Measurements from ENCODE around the gene RNF112. TPM values are rescaled to one million over a fixed set of nuclear protein-coding genes. Genes with fewer than 3 reads are reported as not detected.

The RNF112 gene
- total RNA-seq, 4 donors from 2014 or later, result 0.83 to 3.5 (median 2.2) TPM

DNA sequence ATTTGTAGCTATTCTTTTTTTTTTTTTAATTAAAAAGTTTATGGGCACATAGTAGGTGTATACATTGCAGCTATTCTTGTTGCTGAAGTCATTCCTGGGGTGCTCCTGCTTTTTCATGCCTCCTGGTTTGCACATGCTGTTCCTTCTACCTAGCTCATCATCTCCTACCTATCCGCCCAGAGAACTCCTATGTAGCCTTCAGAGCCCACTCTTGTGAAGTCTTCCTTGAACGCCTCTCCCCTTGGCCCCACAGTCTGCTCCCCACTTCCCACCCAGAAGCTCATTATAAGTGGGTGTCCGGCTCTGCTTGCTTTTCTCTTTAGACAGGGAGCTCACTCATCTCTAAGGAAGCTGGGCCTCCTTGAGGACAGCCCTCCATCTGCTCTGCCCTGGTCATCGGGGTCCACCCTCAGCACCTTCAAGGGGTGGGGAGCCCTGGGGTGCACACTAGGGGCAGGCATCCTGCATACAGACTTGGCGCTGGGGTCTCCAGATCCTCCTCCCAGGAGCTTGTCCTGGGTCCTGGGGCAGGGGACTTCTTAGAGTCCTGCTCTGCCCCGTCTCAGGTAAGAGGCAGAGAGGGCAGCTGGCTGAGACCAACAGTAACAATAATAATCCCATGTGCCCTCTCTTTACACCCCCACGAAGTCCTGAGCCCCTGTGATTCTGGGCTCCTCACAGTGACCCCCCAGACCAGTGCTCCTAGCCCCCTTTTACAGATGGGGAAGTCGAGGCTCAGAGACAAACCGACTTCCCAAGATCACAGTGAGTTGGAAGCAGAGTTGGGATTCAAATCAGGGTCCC, 45.0 kb upstream of the RNF112 start:
- intact Hi-C loops (cut with DNase I), result loop anchor here (10.0 kb wide), 1 partner anchor 399 kb away; no protein-coding TSS in a partner anchor

DNA sequence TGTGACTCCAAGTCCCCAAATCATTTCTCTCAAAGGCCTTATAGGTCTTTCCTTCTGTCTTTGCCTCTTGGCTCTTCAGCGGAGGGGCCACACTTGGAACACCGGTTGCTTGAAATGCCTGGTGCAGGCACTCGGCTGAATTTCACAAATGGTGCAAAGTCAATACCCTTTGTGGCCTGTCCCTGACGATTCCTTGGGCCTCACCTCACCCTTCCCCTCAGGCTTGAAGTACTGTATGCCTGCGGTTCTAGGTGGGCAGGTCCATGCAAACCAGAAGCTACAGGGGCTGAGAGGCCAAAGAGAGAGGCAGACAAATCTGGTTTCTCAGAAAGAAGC, 44.4 kb upstream of the RNF112 start:
- intact Hi-C loops (cut with DNase I), result loop anchor here (10.0 kb wide), 1 partner anchor 398 kb away; no protein-coding TSS in a partner anchor
- H3K27ac ChIP-seq, result no peak overlapping the region
- H3K4me3 ChIP-seq (replicated peaks in 1 of 3), result no peak overlapping the region
- TF ChIP-seq, protein P1, sequence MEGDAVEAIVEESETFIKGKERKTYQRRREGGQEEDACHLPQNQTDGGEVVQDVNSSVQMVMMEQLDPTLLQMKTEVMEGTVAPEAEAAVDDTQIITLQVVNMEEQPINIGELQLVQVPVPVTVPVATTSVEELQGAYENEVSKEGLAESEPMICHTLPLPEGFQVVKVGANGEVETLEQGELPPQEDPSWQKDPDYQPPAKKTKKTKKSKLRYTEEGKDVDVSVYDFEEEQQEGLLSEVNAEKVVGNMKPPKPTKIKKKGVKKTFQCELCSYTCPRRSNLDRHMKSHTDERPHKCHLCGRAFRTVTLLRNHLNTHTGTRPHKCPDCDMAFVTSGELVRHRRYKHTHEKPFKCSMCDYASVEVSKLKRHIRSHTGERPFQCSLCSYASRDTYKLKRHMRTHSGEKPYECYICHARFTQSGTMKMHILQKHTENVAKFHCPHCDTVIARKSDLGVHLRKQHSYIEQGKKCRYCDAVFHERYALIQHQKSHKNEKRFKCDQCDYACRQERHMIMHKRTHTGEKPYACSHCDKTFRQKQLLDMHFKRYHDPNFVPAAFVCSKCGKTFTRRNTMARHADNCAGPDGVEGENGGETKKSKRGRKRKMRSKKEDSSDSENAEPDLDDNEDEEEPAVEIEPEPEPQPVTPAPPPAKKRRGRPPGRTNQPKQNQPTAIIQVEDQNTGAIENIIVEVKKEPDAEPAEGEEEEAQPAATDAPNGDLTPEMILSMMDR (IDR thresholded peaks at IDR 0.05), result no peak
- no peak for TF ChIP-seq POLR2A (IDR thresholded peaks at IDR 0.05)
- no peaks in the 10 kb centered on the region for H3K36me3 ChIP-seq
- no peaks in the 10 kb centered on the region for H3K27me3 ChIP-seq
- WGBS, 2 donors, result 83 to 97% methylated on average over 5 of the region's 5 CpGs
- no peak for DNase-seq
- H3K4me1 ChIP-seq, result peaks cover 8 to 11% of the 10 kb centered on the region in 2 donors
- H3K9me3 ChIP-seq, result no peaks in the 10 kb centered on the region

More for the DNA sequence above, 45.0 kb upstream of the RNF112 start:
- Histone ChIP-seq H3K27me3 (no peaks in the 10 kb centered on the region), H3K9me3 (no peaks in the 10 kb centered on the region), H3K4me1 (peaks cover 12 to 16% of the 10 kb centered on the region in 2 donors), H3K36me3 (no peaks in the 10 kb centered on the region), H3K4me3 (replicated peaks in 1 of 3) (no peak overlapping the region), H3K27ac (no peak overlapping the region)
- TF ChIP-seq, protein P1 (IDR thresholded peaks at IDR 0.05), result no peak
- no peak for TF ChIP-seq POLR2A (IDR thresholded peaks at IDR 0.05)
- DNase-seq, result no peak
- 90 to 93% methylated on average over 8 to 9 of the region's 9 CpGs for WGBS, 2 donors

DNA sequence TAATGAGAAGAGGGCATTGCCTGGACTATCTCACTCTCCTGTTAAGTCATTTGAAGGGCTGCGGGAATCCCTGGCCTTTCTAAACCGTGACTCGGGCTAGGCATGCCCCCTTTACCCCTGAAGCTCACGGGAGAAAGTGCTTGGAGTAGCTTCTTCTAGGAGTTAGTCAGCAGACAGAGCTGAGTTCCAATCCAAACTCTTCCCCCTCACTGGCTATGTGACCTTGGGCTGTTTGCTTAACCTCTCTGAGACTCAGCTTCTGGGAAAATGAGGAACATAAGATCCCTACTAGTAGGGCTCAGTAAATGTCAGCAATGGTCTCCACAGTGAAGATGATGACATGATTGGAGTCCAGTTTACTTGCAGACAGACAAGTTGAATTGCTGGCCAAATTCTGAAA, 42.8 kb upstream of the RNF112 start:
- H3K9me3 ChIP-seq, result no peaks in the 10 kb centered on the region
- H3K36me3 ChIP-seq, result no peaks in the 10 kb centered on the region
- DNase-seq, result no peak
- TF ChIP-seq POLR2A (IDR thresholded peaks at IDR 0.05), result no peak
- TF ChIP-seq, protein P1 (IDR thresholded peaks at IDR 0.05), result no peak
- H3K27me3 ChIP-seq, result no peaks in the 10 kb centered on the region
- H3K27ac ChIP-seq, result no peak overlapping the region
- H3K4me3 ChIP-seq (replicated peaks in 1 of 3), result no peak overlapping the region
- intact Hi-C loops (cut with DNase I), result loop anchor here (10.0 kb wide), 1 partner anchor 397 kb away; no protein-coding TSS in a partner anchor
- H3K4me1 ChIP-seq, result peaks cover 0 to 3% of the 10 kb centered on the region in 2 donors
- WGBS, 2 donors, result 81 to 86% methylated on average over 4 of the region's 4 CpGs

DNA sequence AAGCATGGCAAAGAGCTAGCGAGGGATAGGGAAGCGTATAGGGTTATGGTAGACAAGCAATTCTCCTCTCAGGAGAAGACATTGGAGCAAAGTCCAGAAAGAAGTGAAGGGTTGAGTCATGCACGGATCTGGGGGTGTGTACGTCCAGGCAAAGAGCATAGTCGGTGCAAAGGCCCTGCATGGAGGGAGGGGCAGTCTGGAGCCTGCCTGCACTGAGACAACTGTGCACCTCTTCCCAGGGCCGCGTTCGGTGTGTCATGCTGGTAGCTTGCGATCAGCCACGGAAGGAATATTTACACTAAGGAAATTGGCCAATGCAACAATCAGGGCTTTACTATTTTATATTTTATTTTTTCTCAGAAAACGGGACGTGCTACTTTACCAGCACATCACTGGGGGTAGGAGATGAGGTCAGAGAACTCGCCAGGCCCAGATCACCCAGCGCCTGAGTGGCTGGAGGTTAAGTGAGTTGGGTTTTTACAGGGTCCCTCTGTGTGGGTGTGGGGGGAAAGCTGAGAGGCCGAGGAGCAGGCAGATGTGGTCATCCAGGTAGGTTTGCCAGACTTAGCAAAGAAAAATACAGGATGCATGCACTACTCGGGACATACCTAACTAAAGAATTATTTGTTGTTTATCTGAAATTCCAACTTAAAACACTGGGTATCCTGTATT, 41.8 kb upstream of the RNF112 start:
- intact Hi-C loops (cut with DNase I), result loop anchor here (10.0 kb wide), 1 partner anchor 396 kb away; no protein-coding TSS in a partner anchor
- no peak overlapping the region for H3K27ac ChIP-seq
- H3K9me3 ChIP-seq, result no peaks in the 10 kb centered on the region
- H3K27me3 ChIP-seq, result no peaks in the 10 kb centered on the region
- TF ChIP-seq POLR2A (IDR thresholded peaks at IDR 0.05), result no peak
- TF ChIP-seq, protein P1 (IDR thresholded peaks at IDR 0.05), result no peak
- WGBS, 2 donors, result 89 to 90% methylated on average over 16 of the region's 16 CpGs
- peaks cover 0 to 3% of the 10 kb centered on the region in 2 donors for H3K4me1 ChIP-seq
- no peaks in the 10 kb centered on the region for H3K36me3 ChIP-seq
- H3K4me3 ChIP-seq (replicated peaks in 1 of 3), result no peak overlapping the region
- no peak for DNase-seq
